MM.1S (cell line): ENCODE data around the gene RSBN1.

ENCODE experiments used
- DNase-seq: peaks from one replicate; pipeline ENCODE4 v3.0.0-alpha.2; 2015
- H2AFZ ChIP-seq: fragments of 300-600 bp; sonication (generic); 2 replicates; pipeline ENCODE4 v1.6.0; 2016; ENCODE audit warnings: antibody characterized with exemption, low read length
- H3F3A ChIP-seq: fragments of 300-600 bp; sonication (generic); 2 replicates; pipeline ENCODE4 v1.6.1; 2016; ENCODE audit warnings: mild to moderate bottlenecking, antibody characterized with exemption, low read length, moderate library complexity, mixed read lengths; ENCODE audit not compliant: insufficient read depth
- H3K27ac ChIP-seq: fragments of 300-600 bp; sonication (generic); 2 replicates; pipeline ENCODE4 v1.5.1; 2016; ENCODE audit warnings: mild to moderate bottlenecking, low read length
- H3K27me3 ChIP-seq: fragments of 300-600 bp; sonication (generic); replicated peaks from 2 replicates; pipeline ENCODE4 v1.6.0; 2016; ENCODE audit warnings: low read length; ENCODE audit not compliant: insufficient read depth
- H3K36me3 ChIP-seq: fragments of 300-600 bp; sonication (generic); replicated peaks from 2 replicates; pipeline ENCODE4 v1.6.1; 2016; ENCODE audit warnings: mild to moderate bottlenecking, low read length, mixed read lengths; ENCODE audit not compliant: insufficient read depth
- H3K4me1 ChIP-seq: fragments of 300-600 bp; sonication (generic); 2 replicates; pipeline ENCODE4 v1.6.1; 2016; ENCODE audit warnings: low read length, mixed read lengths
- H3K4me2 ChIP-seq: fragments of 300-600 bp; sonication (generic); 2 replicates; pipeline ENCODE4 v1.6.0; 2016; ENCODE audit warnings: low read depth, low read length
- H3K4me3 ChIP-seq: fragments of 300-600 bp; sonication (generic); 2 replicates; pipeline ENCODE4 v1.5.1; 2016; ENCODE audit warnings: low read length, mixed read lengths
- H3K79me2 ChIP-seq: fragments of 300-600 bp; sonication (generic); 2 replicates; pipeline ENCODE4 v1.6.1; 2016; ENCODE audit warnings: mixed run types, low read length, mixed read lengths
- H3K9ac ChIP-seq: fragments of 300-600 bp; sonication (generic); 2 replicates; pipeline ENCODE4 v1.6.1; 2016; ENCODE audit warnings: low read length, mixed read lengths
- H3K9me2 ChIP-seq: fragments of 300-600 bp; sonication (generic); replicated peaks from 2 replicates; pipeline ENCODE4 v1.6.1; 2016; ENCODE audit warnings: mild to moderate bottlenecking, low read length, mixed read lengths; ENCODE audit not compliant: insufficient read depth
- H3K9me3 ChIP-seq: fragments of 300-600 bp; sonication (generic); replicated peaks from 2 replicates; pipeline ENCODE4 v1.6.1; 2016; ENCODE audit warnings: mild to moderate bottlenecking, low read length, mixed read lengths; ENCODE audit not compliant: insufficient read depth
- H4K20me1 ChIP-seq: fragments of 300-600 bp; sonication (generic); 2 replicates; pipeline ENCODE4 v1.6.1; 2016; ENCODE audit warnings: mild to moderate bottlenecking, low read length, moderate library complexity, mixed read lengths; ENCODE audit not compliant: insufficient read depth
- CTCF ChIP-seq: fragments of 300-600 bp; sonication (generic); IDR thresholded peaks from 2 replicates; pipeline ENCODE4 v1.5.1; 2016; ENCODE audit warnings: antibody characterized with exemption, low read length, mixed read lengths
- EZH2 ChIP-seq: fragments of 300-600 bp; sonication (generic); optimal IDR thresholded peaks from 2 replicates; pipeline ENCODE3; 2017; ENCODE audit warnings: low read depth, mild to moderate bottlenecking, antibody characterized with exemption, low read length, mixed read lengths
- EZH2phosphoT487 ChIP-seq: fragments of 300-600 bp; sonication (generic); IDR thresholded peaks from 2 replicates; pipeline ENCODE4 v1.6.1; 2018; ENCODE audit warnings: antibody characterized with exemption, low read length

Gene RSBN1

GRCh38 chr1:113761937-113762336 lies 50.3 kb downstream of the RSBN1 start:
- no peak overlapping the region for H3K27ac ChIP-seq
- H3K9me2 ChIP-seq, result no peaks in the 10 kb centered on the region
- H3K4me1 ChIP-seq, result 0 out of 2 replicates have a peak, but pooled peaks cover 7% of the 10 kb centered on the region
- peaks cover 17% of the 10 kb centered on the region for H3K79me2 ChIP-seq
- no peak overlapping the region for H2AFZ ChIP-seq
- no peak overlapping the region for H3K9ac ChIP-seq
- no peak overlapping the region for H3K4me3 ChIP-seq
- no peaks in the 10 kb centered on the region for H4K20me1 ChIP-seq
- no peak for TF ChIP-seq EZH2
- no peak for TF ChIP-seq EZH2phosphoT487
- TF ChIP-seq CTCF, result no peak
- peaks cover 13% of the 10 kb centered on the region; the same call in 1 of the 2 replicates for H3F3A ChIP-seq
- no peak for DNase-seq
- no peaks in the 10 kb centered on the region for H3K9me3 ChIP-seq
- H3K4me2 ChIP-seq, result no peak overlapping the region
- H3K36me3 ChIP-seq, result no peaks in the 10 kb centered on the region
- no peaks in the 10 kb centered on the region for H3K27me3 ChIP-seq

- no peaks in the 10 kb centered on the region for H3K36me3 ChIP-seq
- H3K27ac ChIP-seq, result peak overlapping the region; percentile 78; the same call in 1 of the 2 replicates
- 0 out of 2 replicates have a peak, but pooled peaks cover 1% of the 10 kb centered on the region for H3K4me1 ChIP-seq
- H2AFZ ChIP-seq, result peak overlapping the region; percentile 71
- H3K27me3 ChIP-seq, result no peaks in the 10 kb centered on the region
- H3F3A ChIP-seq, result peaks cover 13% of the 10 kb centered on the region; the same call in 1 of the 2 replicates
- H3K9me3 ChIP-seq, result no peaks in the 10 kb centered on the region
- peak overlapping the region; percentile 64 for H3K4me3 ChIP-seq
- peak overlapping the region; percentile 76; the same call in 1 of the 2 replicates for H3K4me2 ChIP-seq
- no peaks in the 10 kb centered on the region for H3K9me2 ChIP-seq
- no peak for TF ChIP-seq EZH2
- no peak for TF ChIP-seq CTCF
- H3K9ac ChIP-seq, result peak overlapping the region; percentile 82; the same call in 1 of the 2 replicates
- H3K79me2 ChIP-seq, result peaks cover 25% of the 10 kb centered on the region
- no peak for DNase-seq
- H4K20me1 ChIP-seq, result no peaks in the 10 kb centered on the region
These were observed 51.9 kb downstream of the RSBN1 start for GRCh38 chr1:113760102-113761080.

GRCh38 chr1:113759333-113760101 lies 52.8 kb downstream of the RSBN1 start, which contains the start of gene PHTF1:
Gene PHTF1 (minus strand): TSS chr1:113759486. CDS start chr1:113758703, 783 bp downstream.
- H3K4me3 ChIP-seq, result peak within 1 kb of the TSS; percentile 64
- no peaks in the 10 kb centered on the region for H3K27me3 ChIP-seq
- peaks cover 28% of the 10 kb centered on the region for H3K79me2 ChIP-seq
- H4K20me1 ChIP-seq, result no peaks in the 10 kb centered on the region
- DNase-seq, result peak; percentile 63
- H3F3A ChIP-seq, result peaks cover 13% of the 10 kb centered on the region; the same call in 1 of the 2 replicates
- H3K27ac ChIP-seq, result peak within 1 kb of the TSS; percentile 78
- no peak for TF ChIP-seq EZH2phosphoT487
- TF ChIP-seq EZH2, result no peak
- no peak for TF ChIP-seq CTCF
- H2AFZ ChIP-seq, result peak within 1 kb of the TSS; percentile 71
- H3K9me3 ChIP-seq, result no peaks in the 10 kb centered on the region
- H3K4me2 ChIP-seq, result peak within 1 kb of the TSS; percentile 76; the same call in 1 of the 2 replicates
- H3K9ac ChIP-seq, result peak within 1 kb of the TSS; percentile 82
- no peaks in the 10 kb centered on the region for H3K36me3 ChIP-seq
- no peaks in the 10 kb centered on the region for H3K9me2 ChIP-seq
- H3K4me1 ChIP-seq, result no peaks in the 10 kb centered on the region
